HCT116 (cell line): Measurements from ENCODE around the gene DAAM2. TPM values are rescaled to one million over a fixed set of nuclear protein-coding genes. Genes with fewer than 3 reads are reported as not detected.

Source experiments
- ATAC-seq: fragments of 200-7000 bp; cut with Tn5 transposase; 2 replicates; pipeline ENCODE4 v1.9.1; 2020; ENCODE audit warnings: mild to moderate bottlenecking, moderate library complexity
- BruUV-seq: library from RNA; stranded (reverse); fragments of 400-500 nt; replicated peaks from 2 replicates; lab custom pipeline; 2021; lab: Mats Ljungman, UMichigan
- CTCF ChIA-PET: fragments of 300-600 bp; sonication (Branson Sonifier 250); formaldehyde crosslinking; loops from one replicate; lab custom pipeline; 2021; ENCODE audit warnings: antibody characterized with exemption; lab: Charles Lee
- POLR2A ChIA-PET: fragments of 300-600, 350-600 bp; sonication (Branson Sonifier 250); formaldehyde crosslinking; loops from one replicate; lab custom pipeline; 2021; ENCODE audit warnings: antibody characterized with exemption; lab: Charles Lee
- RAD21 ChIA-PET, 2 experiments: fragments of 300-600 bp; sonication (Branson Sonifier 250); formaldehyde crosslinking; loops; one replicate each; lab custom pipeline; 2023; ENCODE audit warnings: low total read pairs in 2 of 2; ENCODE audit not compliant: uncharacterized antibody in 2 of 2, unreplicated experiment in 2 of 2, low non-redundant PET in 1 of 2; lab: Charles Lee
- DNase-seq: peaks from one replicate; pipeline ENCODE4 v3.0.0-alpha.2; 2010; ENCODE audit warnings: low read depth, low spot score
- H2AFZ ChIP-seq: fragments of 200-600 bp; shearing (Covaris generic), sonication (generic); 2 replicates; pipeline ENCODE4 v1.6.1; 2017; ENCODE audit warnings: low read depth, mixed run types, mixed read lengths, antibody characterized with exemption, low read length; ENCODE audit not compliant: poor library complexity, severe bottlenecking
- H3K27ac ChIP-seq: 2 replicates; pipeline ENCODE4 v1.5.1; 2012; ENCODE audit warnings: low read depth, low read length
- H3K27me3 ChIP-seq: fragments of 200-600 bp; sonication (generic); 2 replicates; pipeline ENCODE4 v1.6.1; 2016; ENCODE audit warnings: mixed run types, low read length, mixed read lengths; ENCODE audit not compliant: insufficient read depth
- H3K36me3 ChIP-seq, 2 experiments: fragments of 200-500 bp in 1 of 2; fragments of 200-600 bp in 1 of 2; sonication (Bioruptor generic) in 1 of 2; sonication (generic) in 1 of 2; 2 replicates each; pipeline versions ENCODE4 v1.5.1 to v1.6.1; 2014 to 2016; ENCODE audit warnings: low read length in 2 of 2, inconsistent platforms in 1 of 2, mixed read lengths in 1 of 2, mixed run types in 1 of 2; ENCODE audit not compliant: insufficient read depth in 2 of 2, control insufficient read depth in 1 of 2
- H3K4me1 ChIP-seq, 2 experiments: fragments of 200-600 bp in 1 of 2; sonication (generic) in 1 of 2; 2 replicates each; pipeline versions ENCODE4 v1.5.1 to v1.6.1; 2012 to 2017; ENCODE audit warnings: low read length in 2 of 2, inconsistent platforms in 1 of 2, mild to moderate bottlenecking in 1 of 2, mixed read lengths in 1 of 2, mixed run types in 1 of 2, moderate library complexity in 1 of 2; ENCODE audit not compliant: insufficient read depth in 2 of 2, control insufficient read depth in 1 of 2
- H3K4me2 ChIP-seq: fragments of 200-600 bp; sonication (generic); 2 replicates; pipeline ENCODE4 v1.6.1; 2017; ENCODE audit warnings: mixed run types, low read length, mixed read lengths
- H3K4me3 ChIP-seq, 2 experiments: fragments of 200-600 bp in 1 of 2; sonication (generic) in 1 of 2; replicated peaks in 1 of 2; 2 replicates each; pipeline ENCODE4 v1.5.1; 2011 to 2016; ENCODE audit warnings: low read length in 2 of 2, control low read depth in 1 of 2, low read depth in 1 of 2, mild to moderate bottlenecking in 1 of 2, mixed read lengths in 1 of 2, mixed run types in 1 of 2
- H3K79me2 ChIP-seq: fragments of 200-600 bp; sonication (generic); 2 replicates; pipeline ENCODE4 v1.6.1; 2017; ENCODE audit warnings: mild to moderate bottlenecking, mixed run types, low read length, moderate library complexity, mixed read lengths; ENCODE audit not compliant: insufficient read depth
- H3K9ac ChIP-seq: fragments of 200-600 bp; sonication (generic); 2 replicates; pipeline ENCODE4 v1.6.1; 2016; ENCODE audit warnings: low read length, mixed read lengths
- H3K9me2 ChIP-seq: fragments of 200-600 bp; sonication (generic), shearing (Covaris generic); 2 replicates; pipeline ENCODE4 v1.6.1; 2017; ENCODE audit warnings: mixed run types, mild to moderate bottlenecking, moderate library complexity; ENCODE audit not compliant: insufficient read depth
- H3K9me3 ChIP-seq, 2 experiments: fragments of 200-500 bp in 1 of 2; fragments of 200-600 bp in 1 of 2; sonication (Bioruptor generic) in 1 of 2; sonication (generic) in 1 of 2; 2 replicates each; pipeline ENCODE4 v1.6.1; 2014 to 2017; ENCODE audit warnings: low read length in 2 of 2, mixed read lengths in 2 of 2, inconsistent platforms in 1 of 2, low read depth in 1 of 2, mild to moderate bottlenecking in 1 of 2, mixed run types in 1 of 2, moderate library complexity in 1 of 2; ENCODE audit not compliant: control insufficient read depth in 1 of 2, insufficient read depth in 1 of 2
- H4K20me1 ChIP-seq: fragments of 200-600 bp; sonication (generic), shearing (Covaris generic); 2 replicates; pipeline ENCODE4 v1.6.1; 2017; ENCODE audit warnings: mixed run types, mild to moderate bottlenecking, moderate library complexity; ENCODE audit not compliant: insufficient read depth
- CBX3 ChIP-seq: IDR thresholded peaks from 2 replicates; pipeline ENCODE4 v1.6.1; 2012; ENCODE audit warnings: low read depth
- CEBPB ChIP-seq: IDR thresholded peaks from 2 replicates; pipeline ENCODE4 v1.6.1; 2012; ENCODE audit warnings: low read depth
- EGR1 ChIP-seq: IDR thresholded peaks from 2 replicates; pipeline ENCODE4 v1.6.1; 2012; ENCODE audit warnings: low read depth
- ELF1 ChIP-seq: IDR thresholded peaks from 2 replicates; pipeline ENCODE4 v1.6.1; 2012; ENCODE audit warnings: low read depth, borderline replicate concordance
- EZH2 ChIP-seq: fragments of 200-600 bp; sonication (generic); IDR thresholded peaks from 2 replicates; pipeline ENCODE4 v1.6.1; 2017; ENCODE audit warnings: antibody characterized with exemption, mixed run types
- MAX ChIP-seq: IDR thresholded peaks from 2 replicates; pipeline ENCODE4 v1.6.1; 2012
- POLR2AphosphoS5 ChIP-seq: IDR thresholded peaks from 2 replicates; pipeline ENCODE4 v1.6.1; 2011; ENCODE audit warnings: mild to moderate bottlenecking, low read depth, low read length, moderate library complexity
- REST ChIP-seq: IDR thresholded peaks from 2 replicates; pipeline ENCODE4 v1.6.1; 2012; ENCODE audit warnings: low read depth
- SRF ChIP-seq: IDR thresholded peaks from 2 replicates; pipeline ENCODE4 v1.6.1; 2012; ENCODE audit warnings: low read depth
- TCF7L2 ChIP-seq: IDR thresholded peaks from 2 replicates; pipeline ENCODE4 v1.7.0; 2011; ENCODE audit warnings: borderline replicate concordance, inconsistent platforms; ENCODE audit not compliant: insufficient read depth, insufficient read length; ENCODE audit errors: extremely low read depth
- YY1 ChIP-seq: IDR thresholded peaks from 2 replicates; pipeline ENCODE4 v1.6.1; 2011; ENCODE audit warnings: low read length, low read depth, moderate library complexity, mild to moderate bottlenecking; ENCODE audit not compliant: insufficient replicate concordance; ENCODE audit errors: extremely low read depth
- ZFX ChIP-seq: fragments of 450-650 bp; IDR thresholded peaks from 2 replicates; pipeline ENCODE4 v1.6.1; 2017
- intact Hi-C: fragments of 100-400 bp; cut with micrococcal nuclease; formaldehyde crosslinking; loops from 2 replicates; pipeline ENCODE4 v1.10.0; 2022
- total RNA-seq: library from RNA; stranded (reverse); gene quantifications from one replicate; pipeline ENCODE4 v1.2.1, GENCODE V29; 2021; ENCODE audit not compliant: unreplicated experiment
- TF ChIP-seq, protein P1 (sequence below), 3 experiments: fragments of 200-600 bp in 1 of 3; sonication (generic) in 1 of 3; IDR thresholded peaks in 2 of 3; conservative IDR thresholded peaks in 1 of 3; 2 replicates each; pipeline ENCODE4 v1.5.1; 2012 to 2017; ENCODE audit warnings: low read depth in 2 of 3, low read length in 2 of 3, antibody characterized with exemption in 1 of 3, borderline replicate concordance in 1 of 3, control low read depth in 1 of 3, mild to moderate bottlenecking in 1 of 3, mixed read lengths in 1 of 3, mixed run types in 1 of 3, moderate library complexity in 1 of 3; ENCODE audit not compliant: insufficient read depth in 1 of 3
- TF ChIP-seq, protein P2 (sequence below): IDR thresholded peaks from 2 replicates; pipeline ENCODE4 v1.6.1; 2012

Gene DAAM2
- total RNA-seq, 1 experiment from 2014 or later, result not detected

DNA sequence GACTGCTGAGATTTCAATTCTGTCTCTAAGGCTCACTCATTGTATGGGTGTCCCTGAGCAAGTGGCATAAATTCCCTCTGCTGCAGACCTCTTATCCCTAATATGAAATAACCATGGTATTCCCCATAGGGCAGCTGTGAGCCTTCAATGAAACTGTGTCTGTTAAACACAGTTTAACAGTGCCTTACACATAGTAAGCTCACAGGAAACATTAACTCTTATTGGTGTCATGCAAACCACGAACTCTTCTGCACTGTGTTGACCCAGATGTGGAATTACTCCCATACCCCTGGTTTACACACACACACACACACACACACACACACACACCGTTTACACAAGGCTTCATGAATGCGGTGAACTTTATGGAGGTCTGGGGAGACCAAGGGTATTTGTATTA is 23.2 kb downstream of the DAAM2 start:
- ChIA-PET CTCF (no interaction called here), POLR2A (no interaction called here), RAD21 (no interaction called here)
- no peak overlapping the region for H2AFZ ChIP-seq
- no peak for DNase-seq
- no peaks in the 10 kb centered on the region for H3K9me3 ChIP-seq
- H3K36me3 ChIP-seq, result no peaks in the 10 kb centered on the region
- intact Hi-C loops, result no loop called here
- H3K9me2 ChIP-seq, result no peaks in the 10 kb centered on the region
- peaks cover 47% of the 10 kb centered on the region for H3K27me3 ChIP-seq
- no peak overlapping the region for H3K4me3 ChIP-seq
- H4K20me1 ChIP-seq, result no peaks in the 10 kb centered on the region
- ATAC-seq, result no peak
- no peak overlapping the region for H3K9ac ChIP-seq
- TF ChIP-seq, protein P1, sequence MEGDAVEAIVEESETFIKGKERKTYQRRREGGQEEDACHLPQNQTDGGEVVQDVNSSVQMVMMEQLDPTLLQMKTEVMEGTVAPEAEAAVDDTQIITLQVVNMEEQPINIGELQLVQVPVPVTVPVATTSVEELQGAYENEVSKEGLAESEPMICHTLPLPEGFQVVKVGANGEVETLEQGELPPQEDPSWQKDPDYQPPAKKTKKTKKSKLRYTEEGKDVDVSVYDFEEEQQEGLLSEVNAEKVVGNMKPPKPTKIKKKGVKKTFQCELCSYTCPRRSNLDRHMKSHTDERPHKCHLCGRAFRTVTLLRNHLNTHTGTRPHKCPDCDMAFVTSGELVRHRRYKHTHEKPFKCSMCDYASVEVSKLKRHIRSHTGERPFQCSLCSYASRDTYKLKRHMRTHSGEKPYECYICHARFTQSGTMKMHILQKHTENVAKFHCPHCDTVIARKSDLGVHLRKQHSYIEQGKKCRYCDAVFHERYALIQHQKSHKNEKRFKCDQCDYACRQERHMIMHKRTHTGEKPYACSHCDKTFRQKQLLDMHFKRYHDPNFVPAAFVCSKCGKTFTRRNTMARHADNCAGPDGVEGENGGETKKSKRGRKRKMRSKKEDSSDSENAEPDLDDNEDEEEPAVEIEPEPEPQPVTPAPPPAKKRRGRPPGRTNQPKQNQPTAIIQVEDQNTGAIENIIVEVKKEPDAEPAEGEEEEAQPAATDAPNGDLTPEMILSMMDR (IDR thresholded peaks at IDR 0.05 in 2 of 3, conservative IDR thresholded peaks at IDR 0.05 in 1 of 3; ENCODE audit: borderline replicate concordance in 1 of 3, insufficient read depth in 1 of 3, low read depth in 2 of 3, low read length in 2 of 3), result no peak
- no peak for TF ChIP-seq REST
- TF ChIP-seq CEBPB, result no peak
- no peak for TF ChIP-seq SRF
- TF ChIP-seq MAX, result no peak
- TF ChIP-seq ELF1, result no peak
- no peak for TF ChIP-seq CBX3
- no peak for TF ChIP-seq TCF7L2
- TF ChIP-seq YY1, result no peak
- no peak for TF ChIP-seq EGR1
- TF ChIP-seq EZH2, result no peak
- TF ChIP-seq POLR2AphosphoS5, result no peak
- TF ChIP-seq, protein P2, sequence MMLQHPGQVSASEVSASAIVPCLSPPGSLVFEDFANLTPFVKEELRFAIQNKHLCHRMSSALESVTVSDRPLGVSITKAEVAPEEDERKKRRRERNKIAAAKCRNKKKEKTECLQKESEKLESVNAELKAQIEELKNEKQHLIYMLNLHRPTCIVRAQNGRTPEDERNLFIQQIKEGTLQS, result no peak
- TF ChIP-seq ZFX, result no peak
- H3K4me2 ChIP-seq, result no peak overlapping the region
- BruUV-seq, result no TSS peak
- no peak overlapping the region for H3K27ac ChIP-seq
- H3K4me1 ChIP-seq, result no peaks in the 10 kb centered on the region
- no peaks in the 10 kb centered on the region for H3K79me2 ChIP-seq
